ENCODE measurements around the gene PRRT4.

PRRT4 gene

GRCh38 chr7:128378637-128379036 is 17.1 kb upstream of the PRRT4 start:
- Histone ChIP-seq H3K9me3 (ENCODE audit: control insufficient read depth, low read length) (no peaks in the 10 kb centered on the region), H2AFZ (ENCODE audit: low read depth, low read length) (no peak overlapping the region), H3K4me2 (ENCODE audit: low read length, poor library complexity, severe bottlenecking) (no peak overlapping the region), H2BK12ac (ENCODE audit: low read length in 2 of 2) (no peak overlapping the region), H2BK5ac (ENCODE audit: low read depth, low read length, poor library complexity, severe bottlenecking) (no peak overlapping the region), H3K36me3 (ENCODE audit: control insufficient read depth in 1 of 2, insufficient read depth in 2 of 2, low read depth in 1 of 2, low read length in 2 of 2) (no peaks in the 10 kb centered on the region), H2BK15ac (ENCODE audit: low read depth, poor library complexity, severe bottlenecking) (no peak overlapping the region), H2BK120ac (ENCODE audit: low read depth, low read length) (no peak overlapping the region), H3K4ac (ENCODE audit: low read depth in 1 of 2, low read length in 2 of 2) (no peak overlapping the region), H3K79me1 (replicated peaks; ENCODE audit: low read length, poor library complexity, severe bottlenecking) (no peaks in the 10 kb centered on the region), H3K27me3 (ENCODE audit: control insufficient read depth in 1 of 2, insufficient read depth in 1 of 2, low read length in 2 of 2) (peaks cover 7 to 17% of the 10 kb centered on the region in 2 experiments), H2AK5ac (ENCODE audit: low read length, severe bottlenecking) (no peak overlapping the region), H3K14ac (ENCODE audit: low read length in 2 of 2) (no peak overlapping the region), H4K91ac (ENCODE audit: low read length) (no peak overlapping the region), H3K27ac (ENCODE audit: low read length, poor library complexity, severe bottlenecking) (no peak overlapping the region), H4K8ac (ENCODE audit: low read length) (no peak overlapping the region), H3K18ac (ENCODE audit: low read depth in 1 of 2, low read length in 2 of 2) (no peak overlapping the region), H3K9ac (ENCODE audit: low read length) (no peak overlapping the region), H3K23ac (ENCODE audit: low read length in 2 of 2) (no peak overlapping the region), H3K4me3 (ENCODE audit: insufficient read depth in 1 of 2, low read depth in 1 of 2, low read length in 2 of 2) (no peak overlapping the region), H3K4me1 (ENCODE audit: control insufficient read depth, insufficient read depth, low read depth, low read length) (peaks cover 3% of the 10 kb centered on the region)
- whole genome bisulfite sequencing = 54% methylated on average over 1 of the region's 2 CpGs
- no peak for DNase-seq

GRCh38 chr7:128376077-128376476 is 14.6 kb upstream of the PRRT4 start:
- no peak overlapping the region for H3K23ac ChIP-seq (ENCODE audit: low read length in 2 of 2)
- no peak overlapping the region for H4K91ac ChIP-seq (ENCODE audit: low read length)
- 100% methylated on average over 3 of the region's 3 CpGs for WGBS

GRCh38 chr7:128374041-128374440 is 12.6 kb upstream of the PRRT4 start:
- Histone ChIP-seq H4K91ac (ENCODE audit: low read length) (no peak overlapping the region), H2BK12ac (ENCODE audit: low read length in 2 of 2) (no peak overlapping the region), H3K27me3 (ENCODE audit: control insufficient read depth in 1 of 2, insufficient read depth in 1 of 2, low read length in 2 of 2) (peaks cover 3 to 21% of the 10 kb centered on the region in 2 experiments), H3K23ac (ENCODE audit: low read length in 2 of 2) (no peak overlapping the region), H3K14ac (ENCODE audit: low read length in 2 of 2) (no peak overlapping the region), H3K9me3 (ENCODE audit: control insufficient read depth, low read length) (no peaks in the 10 kb centered on the region), H2BK15ac (ENCODE audit: low read depth, poor library complexity, severe bottlenecking) (no peak overlapping the region), H3K4ac (ENCODE audit: low read depth in 1 of 2, low read length in 2 of 2) (no peak overlapping the region), H3K18ac (ENCODE audit: low read depth in 1 of 2, low read length in 2 of 2) (no peak overlapping the region), H4K8ac (ENCODE audit: low read length) (no peak overlapping the region), H3K9ac (ENCODE audit: low read length) (no peak overlapping the region), H3K4me1 (ENCODE audit: control insufficient read depth, insufficient read depth, low read depth, low read length) (no peaks in the 10 kb centered on the region), H2AFZ (ENCODE audit: low read depth, low read length) (no peak overlapping the region), H2BK5ac (ENCODE audit: low read depth, low read length, poor library complexity, severe bottlenecking) (no peak overlapping the region), H3K4me2 (ENCODE audit: low read length, poor library complexity, severe bottlenecking) (no peak overlapping the region), H3K36me3 (ENCODE audit: control insufficient read depth in 1 of 2, insufficient read depth in 2 of 2, low read depth in 1 of 2, low read length in 2 of 2) (no peaks in the 10 kb centered on the region), H3K79me1 (replicated peaks; ENCODE audit: low read length, poor library complexity, severe bottlenecking) (no peaks in the 10 kb centered on the region), H2AK5ac (ENCODE audit: low read length, severe bottlenecking) (no peak overlapping the region), H2BK120ac (ENCODE audit: low read depth, low read length) (no peak overlapping the region), H3K27ac (ENCODE audit: low read length, poor library complexity, severe bottlenecking) (no peak overlapping the region), H3K4me3 (ENCODE audit: insufficient read depth in 1 of 2, low read depth in 1 of 2, low read length in 2 of 2) (no peak overlapping the region)
- no peak for DNase-seq
- 49% methylated on average over 1 of the region's 1 CpG for whole genome bisulfite sequencing

More at GRCh38 chr7:128376077-128376476, 14.6 kb upstream of the PRRT4 start:
- H3K18ac ChIP-seq (ENCODE audit: low read depth in 1 of 2, low read length in 2 of 2) = no peak overlapping the region
- no peaks in the 10 kb centered on the region for H3K79me1 ChIP-seq (replicated peaks; ENCODE audit: low read length, poor library complexity, severe bottlenecking)
- no peak overlapping the region for H3K9ac ChIP-seq (ENCODE audit: low read length)
- H3K4me2 ChIP-seq (ENCODE audit: low read length, poor library complexity, severe bottlenecking) = no peak overlapping the region
- H3K27me3 ChIP-seq (ENCODE audit: control insufficient read depth in 1 of 2, insufficient read depth in 1 of 2, low read length in 2 of 2) = peaks cover 4 to 21% of the 10 kb centered on the region in 2 experiments
- no peak overlapping the region for H3K27ac ChIP-seq (ENCODE audit: low read length, poor library complexity, severe bottlenecking)
- peaks cover 3% of the 10 kb centered on the region for H3K4me1 ChIP-seq (ENCODE audit: control insufficient read depth, insufficient read depth, low read depth, low read length)
- no peak overlapping the region for H2BK12ac ChIP-seq (ENCODE audit: low read length in 2 of 2)
- H2BK120ac ChIP-seq (ENCODE audit: low read depth, low read length) = no peak overlapping the region
- no peaks in the 10 kb centered on the region for H3K9me3 ChIP-seq (ENCODE audit: control insufficient read depth, low read length)
- no peak overlapping the region for H4K8ac ChIP-seq (ENCODE audit: low read length)
- no peak overlapping the region for H3K14ac ChIP-seq (ENCODE audit: low read length in 2 of 2)
- no peaks in the 10 kb centered on the region for H3K36me3 ChIP-seq (ENCODE audit: control insufficient read depth in 1 of 2, insufficient read depth in 2 of 2, low read depth in 1 of 2, low read length in 2 of 2)
- no peak overlapping the region for H2BK5ac ChIP-seq (ENCODE audit: low read depth, low read length, poor library complexity, severe bottlenecking)
- no peak for DNase-seq
- H2BK15ac ChIP-seq (ENCODE audit: low read depth, poor library complexity, severe bottlenecking) = no peak overlapping the region
- H2AK5ac ChIP-seq (ENCODE audit: low read length, severe bottlenecking) = no peak overlapping the region
- no peak overlapping the region for H2AFZ ChIP-seq (ENCODE audit: low read depth, low read length)
- H3K4me3 ChIP-seq (ENCODE audit: insufficient read depth in 1 of 2, low read depth in 1 of 2, low read length in 2 of 2) = no peak overlapping the region
- no peak overlapping the region for H3K4ac ChIP-seq (ENCODE audit: low read depth in 1 of 2, low read length in 2 of 2)

GRCh38 chr7:128373606-128374005 is 12.1 kb upstream of the PRRT4 start:
- no peak overlapping the region for H2BK15ac ChIP-seq (ENCODE audit: low read depth, poor library complexity, severe bottlenecking)
- no peak overlapping the region for H3K27ac ChIP-seq (ENCODE audit: low read length, poor library complexity, severe bottlenecking)

More at GRCh38 chr7:128373606-128374005, 12.1 kb upstream of the PRRT4 start:
- H3K9ac ChIP-seq (ENCODE audit: low read length) = no peak overlapping the region
- H3K4me3 ChIP-seq (ENCODE audit: insufficient read depth in 1 of 2, low read depth in 1 of 2, low read length in 2 of 2) = no peak overlapping the region
- H2BK5ac ChIP-seq (ENCODE audit: low read depth, low read length, poor library complexity, severe bottlenecking) = no peak overlapping the region
- no peak overlapping the region for H3K18ac ChIP-seq (ENCODE audit: low read depth in 1 of 2, low read length in 2 of 2)
- no peaks in the 10 kb centered on the region for H3K79me1 ChIP-seq (replicated peaks; ENCODE audit: low read length, poor library complexity, severe bottlenecking)
- no peak overlapping the region for H3K23ac ChIP-seq (ENCODE audit: low read length in 2 of 2)
- H2BK120ac ChIP-seq (ENCODE audit: low read depth, low read length) = no peak overlapping the region
- no peaks in the 10 kb centered on the region for H3K4me1 ChIP-seq (ENCODE audit: control insufficient read depth, insufficient read depth, low read depth, low read length)
- no peak overlapping the region for H3K14ac ChIP-seq (ENCODE audit: low read length in 2 of 2)
- no peak overlapping the region for H2AFZ ChIP-seq (ENCODE audit: low read depth, low read length)
- H3K36me3 ChIP-seq (ENCODE audit: control insufficient read depth in 1 of 2, insufficient read depth in 2 of 2, low read depth in 1 of 2, low read length in 2 of 2) = no peaks in the 10 kb centered on the region
- no peak for DNase-seq
- H3K4ac ChIP-seq (ENCODE audit: low read depth in 1 of 2, low read length in 2 of 2) = no peak overlapping the region
- WGBS = 86% methylated on average over 2 of the region's 2 CpGs
- H3K9me3 ChIP-seq (ENCODE audit: control insufficient read depth, low read length) = no peaks in the 10 kb centered on the region
- no peak overlapping the region for H3K4me2 ChIP-seq (ENCODE audit: low read length, poor library complexity, severe bottlenecking)
- H4K91ac ChIP-seq (ENCODE audit: low read length) = no peak overlapping the region
- H4K8ac ChIP-seq (ENCODE audit: low read length) = no peak overlapping the region
- H3K27me3 ChIP-seq (ENCODE audit: control insufficient read depth in 1 of 2, insufficient read depth in 1 of 2, low read length in 2 of 2) = peaks cover 0 to 21% of the 10 kb centered on the region in 2 experiments
- no peak overlapping the region for H2BK12ac ChIP-seq (ENCODE audit: low read length in 2 of 2)
- no peak overlapping the region for H2AK5ac ChIP-seq (ENCODE audit: low read length, severe bottlenecking)

Measured in mesenchymal stem cell (in vitro differentiated cells and primary cell).